Stimulated activated CD4-positive, alpha-beta T cell treated with anti-CD3 and anti-CD28 coated beads, Interleukin-4, amount 100 ng/mL, for 1 hour (primary cell): ENCODE measurements around the gene NUP214.
"Not testable (repeated sequence)": the region's sequence is repeated elsewhere in the genome, so short reads cannot be mapped to it uniquely, and the experiment has no call there.

Experiments
- DNase-seq: peaks from one replicate; pipeline ENCODE4 v3.0.0-alpha.2; 2020

NUP214 gene

GRCh38 chr9:131097126-131097947 lies 28.0 kb upstream of the NUP214 start:
- DNase-seq: no peak

- DNase-seq: no peak
Measured at GRCh38 chr9:131097948-131098278, 27.5 kb upstream of the NUP214 start.

- DNase-seq: no peak
Measured at GRCh38 chr9:131098391-131099101, 26.8 kb upstream of the NUP214 start.

- DNase-seq: no peak
Measured at GRCh38 chr9:131099102-131099606, 26.2 kb upstream of the NUP214 start.

GRCh38 chr9:131099845-131100244 lies 25.5 kb upstream of the NUP214 start:
- not testable (repeated sequence) for DNase-seq

GRCh38 chr9:131100445-131100844 lies 24.9 kb upstream of the NUP214 start:
- no peak for DNase-seq

GRCh38 chr9:131101207-131101964 lies 24.0 kb upstream of the NUP214 start:
- DNase-seq: no peak

- DNase-seq: no peak
Measured at GRCh38 chr9:131103024-131103423, 22.4 kb upstream of the NUP214 start.

GRCh38 chr9:131103535-131103934 lies 21.9 kb upstream of the NUP214 start:
- DNase-seq: no peak

GRCh38 chr9:131104016-131104740 lies 21.2 kb upstream of the NUP214 start:
- no peak for DNase-seq

- DNase-seq: no peak
Measured at GRCh38 chr9:131105952-131106351, 19.4 kb upstream of the NUP214 start.

- no peak for DNase-seq
Measured at GRCh38 chr9:131107760-131108159, 17.6 kb upstream of the NUP214 start.

GRCh38 chr9:131111186-131111853 lies 14.1 kb upstream of the NUP214 start:
- no peak for DNase-seq

GRCh38 chr9:131111854-131112311 lies 13.5 kb upstream of the NUP214 start:
- DNase-seq: no peak

- DNase-seq: no peak
Measured at GRCh38 chr9:131112374-131113154, 12.8 kb upstream of the NUP214 start.

- DNase-seq: no peak
Measured at GRCh38 chr9:131113655-131114054, 11.7 kb upstream of the NUP214 start.

- DNase-seq: no peak
Measured at GRCh38 chr9:131114084-131114535, 11.3 kb upstream of the NUP214 start.

- DNase-seq: not testable (repeated sequence)
Measured at GRCh38 chr9:131115360-131115742, 10.0 kb upstream of the NUP214 start.

GRCh38 chr9:131116281-131117120 lies 8.9 kb upstream of the NUP214 start:
- DNase-seq: no peak

GRCh38 chr9:131117121-131117761 lies 8.1 kb upstream of the NUP214 start:
- no peak for DNase-seq
